H9 (cell line): ENCODE data around the gene ZNF652. TPM values are rescaled to one million over a fixed set of nuclear protein-coding genes. Genes with fewer than 3 reads are reported as not detected.

ENCODE experiments used
- DNase-seq: peaks from one replicate; pipeline ENCODE4 v3.0.0-alpha.2; 2017
- H2AFZ ChIP-seq: one replicate; pipeline ENCODE4 v1.6.1; 2013; ENCODE audit warnings: mild to moderate bottlenecking, low read length, control low read depth, moderate library complexity
- H2AK5ac ChIP-seq: 2 replicates; pipeline ENCODE4 v1.6.1; 2013; ENCODE audit warnings: low read length, control low read depth, mixed read lengths; ENCODE audit not compliant: insufficient read length
- H2BK120ac ChIP-seq: one replicate; pipeline ENCODE4 v1.6.1; 2013; ENCODE audit warnings: low read depth, mild to moderate bottlenecking, low read length, control low read depth, inconsistent platforms; ENCODE audit not compliant: poor library complexity, severe bottlenecking
- H2BK12ac ChIP-seq: 2 replicates; pipeline ENCODE4 v1.6.1; 2013; ENCODE audit warnings: low read length, control low read depth, mixed read lengths, low read depth; ENCODE audit not compliant: insufficient read length
- H2BK15ac ChIP-seq: 2 replicates; pipeline ENCODE4 v1.6.1; 2013; ENCODE audit warnings: low read depth, low read length, control low read depth
- H2BK20ac ChIP-seq: one replicate; pipeline ENCODE4 v1.6.1; 2013; ENCODE audit warnings: low read depth, mild to moderate bottlenecking, low read length, control low read depth, inconsistent platforms; ENCODE audit not compliant: poor library complexity, severe bottlenecking
- H2BK5ac ChIP-seq: 2 replicates; pipeline ENCODE4 v1.6.1; 2013; ENCODE audit warnings: low read length, control low read depth, mixed read lengths; ENCODE audit not compliant: insufficient read length
- H3K14ac ChIP-seq: 2 replicates; pipeline ENCODE4 v1.6.1; 2013; ENCODE audit warnings: low read length, control low read depth; ENCODE audit not compliant: insufficient read depth
- H3K18ac ChIP-seq: 2 replicates; pipeline ENCODE4 v1.6.1; 2013; ENCODE audit warnings: low read depth, mild to moderate bottlenecking, mixed read lengths, low read length, control low read depth; ENCODE audit not compliant: insufficient read length
- H3K23ac ChIP-seq: 2 replicates; pipeline ENCODE4 v1.6.1; 2013; ENCODE audit warnings: low read length, control low read depth, mixed read lengths, low read depth; ENCODE audit not compliant: insufficient read length
- H3K23me2 ChIP-seq: 2 replicates; pipeline ENCODE4 v1.6.1; 2013; ENCODE audit warnings: low read depth, mild to moderate bottlenecking, mixed read lengths, low read length, control low read depth; ENCODE audit not compliant: insufficient read length, poor library complexity, severe bottlenecking
- H3K27ac ChIP-seq: 2 replicates; pipeline ENCODE4 v1.5.1; 2013; ENCODE audit warnings: low read length, control low read depth, mixed read lengths, low read depth; ENCODE audit not compliant: insufficient read length
- H3K27me3 ChIP-seq: 2 replicates; pipeline ENCODE4 v1.6.1; 2013; ENCODE audit warnings: low read length, control low read depth, inconsistent platforms; ENCODE audit not compliant: insufficient read depth
- H3K4ac ChIP-seq: 2 replicates; pipeline ENCODE4 v1.6.1; 2013; ENCODE audit warnings: low read depth, mild to moderate bottlenecking, control low read depth, inconsistent platforms, low read length, moderate library complexity
- H3K4me1 ChIP-seq: 2 replicates; pipeline ENCODE4 v1.6.1; 2013; ENCODE audit warnings: low read length, control low read depth, inconsistent platforms; ENCODE audit not compliant: insufficient read depth
- H3K4me2 ChIP-seq: 2 replicates; pipeline ENCODE4 v1.6.1; 2013; ENCODE audit warnings: low read length, control low read depth, mixed read lengths; ENCODE audit not compliant: insufficient read length, insufficient read depth
- H3K56ac ChIP-seq: 2 replicates; pipeline ENCODE4 v1.6.1; 2013; ENCODE audit warnings: low read depth, mild to moderate bottlenecking, mixed read lengths, low read length, control low read depth; ENCODE audit not compliant: insufficient read length
- H3K79me1 ChIP-seq: 2 replicates; pipeline ENCODE4 v1.6.1; 2013; ENCODE audit warnings: low read depth, mild to moderate bottlenecking, moderate library complexity, low read length, control low read depth, inconsistent platforms; ENCODE audit not compliant: insufficient read depth, poor library complexity, severe bottlenecking
- H3K79me2 ChIP-seq: 2 replicates; pipeline ENCODE4 v1.6.1; 2013; ENCODE audit warnings: low read length, control low read depth, inconsistent platforms; ENCODE audit not compliant: insufficient read depth
- H3K9ac ChIP-seq: 2 replicates; pipeline ENCODE4 v1.6.1; 2013; ENCODE audit warnings: low read length, control low read depth, mixed read lengths; ENCODE audit not compliant: insufficient read length; ENCODE audit errors: extremely low read depth
- H3K9me3 ChIP-seq: one replicate; pipeline ENCODE4 v1.6.1; 2013; ENCODE audit warnings: low read depth, low read length, inconsistent platforms; ENCODE audit not compliant: control insufficient read depth
- H3T11ph ChIP-seq: one replicate; pipeline ENCODE4 v1.6.1; 2013; ENCODE audit warnings: mild to moderate bottlenecking, low read length, control low read depth, inconsistent platforms
- H4K20me1 ChIP-seq: one replicate; pipeline ENCODE4 v1.6.1; 2013; ENCODE audit not compliant: control insufficient read depth, insufficient read length, insufficient read depth
- H4K5ac ChIP-seq: 2 replicates; pipeline ENCODE4 v1.6.1; 2013; ENCODE audit warnings: low read depth, mild to moderate bottlenecking, mixed read lengths, low read length, control low read depth; ENCODE audit not compliant: insufficient read length
- H4K8ac ChIP-seq: replicated peaks from 2 replicates; pipeline ENCODE4 v1.6.1; 2013; ENCODE audit warnings: low read length, control low read depth, mixed read lengths, low read depth; ENCODE audit not compliant: insufficient read length
- H4K91ac ChIP-seq: 2 replicates; pipeline ENCODE4 v1.6.1; 2013; ENCODE audit warnings: low read depth, mild to moderate bottlenecking, moderate library complexity, mixed read lengths, low read length, control low read depth; ENCODE audit not compliant: insufficient read length
- H3K27ac Mint-ChIP-seq, 3 experiments: 2 replicates in 2 of 3; 3 replicates in 1 of 3; pipeline ENCODE4 v1.8.0; 2020 to 2021; ENCODE audit warnings: mixed read lengths in 3 of 3, mild to moderate bottlenecking in 1 of 3, moderate library complexity in 1 of 3
- H3K27me3 Mint-ChIP-seq: 2 replicates; pipeline ENCODE4 v1.8.0; 2021; ENCODE audit warnings: low read depth, mild to moderate bottlenecking, moderate library complexity, mixed read lengths
- H3K36me3 Mint-ChIP-seq, 3 experiments: 2 replicates in 2 of 3; 3 replicates in 1 of 3; pipeline ENCODE4 v1.8.0; 2020 to 2021; ENCODE audit warnings: low read depth in 3 of 3, mixed read lengths in 3 of 3; ENCODE audit not compliant: insufficient read depth in 1 of 3
- H3K4me1 Mint-ChIP-seq, 2 experiments: 2 replicates each; pipeline ENCODE4 v1.8.0; 2020; ENCODE audit warnings: mixed read lengths in 2 of 2
- H3K4me3 Mint-ChIP-seq, 2 experiments: 2 replicates in 1 of 2; 3 replicates in 1 of 2; pipeline ENCODE4 v1.8.0; 2020 to 2021; ENCODE audit warnings: mild to moderate bottlenecking in 2 of 2, mixed read lengths in 2 of 2, moderate library complexity in 1 of 2
- H3K9me3 Mint-ChIP-seq, 2 experiments: 2 replicates in 1 of 2; 3 replicates in 1 of 2; pipeline ENCODE4 v1.8.0; 2020; ENCODE audit warnings: mild to moderate bottlenecking in 2 of 2, mixed read lengths in 2 of 2, moderate library complexity in 1 of 2
- WGBS: extraction: QIAGEN DNeasy Blood & Tissue Kit; methylation state at CpG from one replicate; pipeline ENCODE4 v1.1.7; 2013; ENCODE audit warnings: missing lambda C conversion rate, low lambda C conversion rate, mixed read lengths; ENCODE audit not compliant: insufficient read length; ENCODE audit errors: extremely low coverage; 5-methylcytosine and 5-hydroxymethylcytosine counted together
- total RNA-seq: library from RNA; stranded (reverse); gene quantifications from 2 replicates; pipeline ENCODE4 v1.2.1, GENCODE V29; 2021
- TF ChIP-seq, protein P1 (sequence below): fragments of 200-600 bp; sonication (generic); conservative IDR thresholded peaks from 3 replicates; pipeline ENCODE4 v1.8.0; 2021; ENCODE audit warnings: antibody characterized with exemption, mild to moderate bottlenecking

Gene ZNF652
- total RNA-seq, 1 experiment from 2014 or later = 33.6 TPM

DNA sequence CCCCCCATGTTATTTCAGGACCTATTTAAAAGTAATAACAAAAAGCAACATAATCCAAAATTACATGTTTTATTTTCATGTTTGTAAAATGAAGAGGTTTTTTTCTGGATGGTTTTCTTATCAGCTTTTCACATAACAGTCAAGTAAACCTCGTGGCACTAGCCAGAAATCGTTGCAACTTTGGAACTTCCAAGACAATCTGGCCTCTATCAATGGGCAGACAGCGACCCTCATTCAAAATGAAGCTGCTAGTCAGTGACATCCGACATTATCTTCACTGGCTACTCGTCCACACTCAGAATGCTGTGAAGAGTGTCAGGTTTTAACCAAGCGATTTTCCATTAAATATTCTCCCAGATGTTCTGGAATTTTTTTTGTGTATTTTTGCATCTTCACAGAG lies 22.7 kb downstream of the ZNF652 start:
- H2BK5ac ChIP-seq = no peak overlapping the region
- no peak overlapping the region for H3K4ac ChIP-seq
- H3K9ac ChIP-seq = no peak overlapping the region
- H3K27me3 ChIP-seq = no peaks in the 10 kb centered on the region
- peaks cover 13% of the 10 kb centered on the region for H3K79me1 ChIP-seq
- H4K20me1 ChIP-seq = no peaks in the 10 kb centered on the region
- no peak overlapping the region for H3K4me2 ChIP-seq
- H3K9me3 ChIP-seq = no peaks in the 10 kb centered on the region
- Mint-ChIP-seq H3K27me3 (no peaks in the 10 kb centered on the region), H3K27ac (peak overlapping the region in 1 of 3 experiments; percentile 72; a peak in 2 of 7 replicates), H3K9me3 (no peaks in the 10 kb centered on the region), H3K4me1 (peaks cover 10 to 19% of the 10 kb centered on the region in 2 experiments), H3K4me3 (no peak overlapping the region), H3K36me3 (no peaks in the 10 kb centered on the region)
- no peak overlapping the region for H3K14ac ChIP-seq
- no peak overlapping the region for H4K5ac ChIP-seq
- H2AFZ ChIP-seq = no peak overlapping the region
- H3K27ac ChIP-seq = no peak overlapping the region
- peaks cover 4% of the 10 kb centered on the region; the same call in 1 of the 2 replicates for H3K79me2 ChIP-seq
- no peak overlapping the region for H3K23ac ChIP-seq
- H3K23me2 ChIP-seq = no peaks in the 10 kb centered on the region
- H2AK5ac ChIP-seq = no peak overlapping the region
- no peak overlapping the region for H4K91ac ChIP-seq
- TF ChIP-seq, protein P1, sequence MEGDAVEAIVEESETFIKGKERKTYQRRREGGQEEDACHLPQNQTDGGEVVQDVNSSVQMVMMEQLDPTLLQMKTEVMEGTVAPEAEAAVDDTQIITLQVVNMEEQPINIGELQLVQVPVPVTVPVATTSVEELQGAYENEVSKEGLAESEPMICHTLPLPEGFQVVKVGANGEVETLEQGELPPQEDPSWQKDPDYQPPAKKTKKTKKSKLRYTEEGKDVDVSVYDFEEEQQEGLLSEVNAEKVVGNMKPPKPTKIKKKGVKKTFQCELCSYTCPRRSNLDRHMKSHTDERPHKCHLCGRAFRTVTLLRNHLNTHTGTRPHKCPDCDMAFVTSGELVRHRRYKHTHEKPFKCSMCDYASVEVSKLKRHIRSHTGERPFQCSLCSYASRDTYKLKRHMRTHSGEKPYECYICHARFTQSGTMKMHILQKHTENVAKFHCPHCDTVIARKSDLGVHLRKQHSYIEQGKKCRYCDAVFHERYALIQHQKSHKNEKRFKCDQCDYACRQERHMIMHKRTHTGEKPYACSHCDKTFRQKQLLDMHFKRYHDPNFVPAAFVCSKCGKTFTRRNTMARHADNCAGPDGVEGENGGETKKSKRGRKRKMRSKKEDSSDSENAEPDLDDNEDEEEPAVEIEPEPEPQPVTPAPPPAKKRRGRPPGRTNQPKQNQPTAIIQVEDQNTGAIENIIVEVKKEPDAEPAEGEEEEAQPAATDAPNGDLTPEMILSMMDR = no peak
- H2BK15ac ChIP-seq = no peak overlapping the region
- no peak overlapping the region for H3K18ac ChIP-seq
- DNase-seq = no peak
- H4K8ac ChIP-seq = no peak overlapping the region
- H2BK120ac ChIP-seq = no peak overlapping the region
- WGBS = no CpG with 5 or more reads among the region's 6 CpGs
- no peaks in the 10 kb centered on the region for H3K4me1 ChIP-seq
- no peak overlapping the region for H3K56ac ChIP-seq
- no peak overlapping the region for H2BK12ac ChIP-seq
- H2BK20ac ChIP-seq = no peak overlapping the region
- no peak overlapping the region for H3T11ph ChIP-seq
